Muscle of leg (tissue), 11 donors: ENCODE data around the gene MAB21L2. TPM values are rescaled to one million over a fixed set of nuclear protein-coding genes. Genes with fewer than 3 reads are reported as not detected.
"Not testable (repeated sequence)": the region's sequence is repeated elsewhere in the genome, so short reads cannot be mapped to it uniquely, and the experiment has no call there.

ENCODE experiments used
- DNase-seq: peaks from one replicate; pipeline ENCODE4 v3.0.0; 2013
- H3K27ac ChIP-seq: one replicate; pipeline ENCODE4 v1.5.1; 2013; ENCODE audit warnings: mild to moderate bottlenecking, low read length, control low read depth
- H3K27me3 ChIP-seq: one replicate; pipeline ENCODE4 v1.6.1; 2013; ENCODE audit warnings: low read length; ENCODE audit not compliant: control insufficient read depth, insufficient read depth
- H3K36me3 ChIP-seq: one replicate; pipeline ENCODE4 v1.6.1; 2013; ENCODE audit warnings: low read length; ENCODE audit not compliant: control insufficient read depth, insufficient read depth
- H3K4me1 ChIP-seq: one replicate; pipeline ENCODE4 v1.6.1; 2013; ENCODE audit warnings: low read length; ENCODE audit not compliant: control insufficient read depth, insufficient read depth
- H3K4me3 ChIP-seq: one replicate; pipeline ENCODE4 v1.5.1; 2013; ENCODE audit warnings: low read length, control low read depth
- H3K9me3 ChIP-seq: replicated peaks from 2 replicates; pipeline ENCODE4 v1.6.1; 2013; ENCODE audit warnings: low read depth, low read length; ENCODE audit not compliant: control insufficient read depth
- whole genome bisulfite sequencing: methylation state at CpG from one replicate; pipeline ENCODE4 v1.1.5; 2013; ENCODE audit warnings: missing lambda C conversion rate; ENCODE audit not compliant: insufficient coverage; 5-methylcytosine and 5-hydroxymethylcytosine counted together
- polyA plus RNA-seq, 8 donors: library from polyadenylated mRNA; unstranded; fragments of 120-200 nt; gene quantifications; one replicate each; pipeline versions ENCODE4 v1.2.1 to v1.2.3, GENCODE V29; 2013; ENCODE audit warnings: inconsistent platforms in 1 of 8, low replicate concordance in 1 of 8; ENCODE audit not compliant: insufficient read length in 8 of 8, insufficient read depth in 1 of 8
- total RNA-seq: library from RNA; stranded (reverse); fragments of 120-200 nt; gene quantifications from one replicate; pipeline ENCODE4 v1.2.4, GENCODE V29; 2013

The MAB21L2 gene
- total and polyA plus RNA-seq, 9 donors, result 0.11 to 4.8 (median 0.66) TPM

GRCh38 chr4:150557811-150558210 is 24.1 kb upstream of the MAB21L2 start:
- not testable (repeated sequence) for H3K27ac ChIP-seq, H3K9me3 ChIP-seq, H3K4me3 ChIP-seq, H3K27me3 ChIP-seq, H3K36me3 ChIP-seq, DNase-seq, H3K4me1 ChIP-seq
- WGBS, result no CpG with 5 or more reads among the region's 3 CpGs

GRCh38 chr4:150561143-150561737 is 20.7 kb upstream of the MAB21L2 start:
- no CpG with 5 or more reads among the region's 2 CpGs for WGBS
- Histone ChIP-seq H3K9me3 (no peaks in the 10 kb centered on the region), H3K27me3 (no peaks in the 10 kb centered on the region), H3K4me3 (no peak overlapping the region), H3K4me1 (no peaks in the 10 kb centered on the region), H3K36me3 (no peaks in the 10 kb centered on the region), H3K27ac (no peak overlapping the region)
- DNase-seq, result no peak

- no peaks in the 10 kb centered on the region for H3K36me3 ChIP-seq
- H3K27ac ChIP-seq, result no peak overlapping the region
- DNase-seq, result no peak
- no CpG with 5 or more reads among the region's 2 CpGs for WGBS
- H3K27me3 ChIP-seq, result no peaks in the 10 kb centered on the region
- no peaks in the 10 kb centered on the region for H3K9me3 ChIP-seq
- H3K4me1 ChIP-seq, result no peaks in the 10 kb centered on the region
- no peak overlapping the region for H3K4me3 ChIP-seq
These were observed 19.7 kb upstream of the MAB21L2 start for GRCh38 chr4:150562250-150562649.

GRCh38 chr4:150562751-150563150 is 19.2 kb upstream of the MAB21L2 start:
- no peaks in the 10 kb centered on the region for H3K4me1 ChIP-seq
- no peaks in the 10 kb centered on the region for H3K9me3 ChIP-seq
- H3K4me3 ChIP-seq, result no peak overlapping the region
- no peak overlapping the region for H3K27ac ChIP-seq
- no peaks in the 10 kb centered on the region for H3K36me3 ChIP-seq
- DNase-seq, result no peak
- no peaks in the 10 kb centered on the region for H3K27me3 ChIP-seq

- not testable (repeated sequence) for H3K4me1 ChIP-seq, H3K9me3 ChIP-seq, H3K36me3 ChIP-seq, H3K27ac ChIP-seq, H3K27me3 ChIP-seq, DNase-seq, H3K4me3 ChIP-seq
- no CpG with 5 or more reads among the region's 2 CpGs for WGBS
These were observed 17.0 kb upstream of the MAB21L2 start for GRCh38 chr4:150564967-150565366.

GRCh38 chr4:150567070-150567469 is 14.9 kb upstream of the MAB21L2 start:
- 100% methylated on average over 1 of the region's 3 CpGs for WGBS
- Histone ChIP-seq H3K9me3 (no peaks in the 10 kb centered on the region), H3K4me1 (no peaks in the 10 kb centered on the region), H3K27me3 (no peaks in the 10 kb centered on the region), H3K36me3 (no peaks in the 10 kb centered on the region), H3K4me3 (no peak overlapping the region), H3K27ac (no peak overlapping the region)
- DNase-seq, result no peak

GRCh38 chr4:150569384-150569987 is 12.5 kb upstream of the MAB21L2 start:
- Histone ChIP-seq H3K36me3 (no peaks in the 10 kb centered on the region), H3K27me3 (no peaks in the 10 kb centered on the region), H3K27ac (no peak overlapping the region), H3K4me1 (no peaks in the 10 kb centered on the region), H3K4me3 (no peak overlapping the region), H3K9me3 (no peaks in the 10 kb centered on the region)
- 67% methylated on average over 1 of the region's 5 CpGs for WGBS
- DNase-seq, result no peak

GRCh38 chr4:150569998-150570535 is 11.9 kb upstream of the MAB21L2 start:
- no peaks in the 10 kb centered on the region for H3K36me3 ChIP-seq
- no peaks in the 10 kb centered on the region for H3K9me3 ChIP-seq
- H3K27ac ChIP-seq, result no peak overlapping the region
- 33% methylated on average over 1 of the region's 4 CpGs for WGBS
- no peaks in the 10 kb centered on the region for H3K4me1 ChIP-seq
- H3K27me3 ChIP-seq, result no peaks in the 10 kb centered on the region
- DNase-seq, result no peak
- H3K4me3 ChIP-seq, result no peak overlapping the region

- H3K4me1 ChIP-seq, result no peaks in the 10 kb centered on the region
- H3K27ac ChIP-seq, result no peak overlapping the region
- no peak overlapping the region for H3K4me3 ChIP-seq
- no peaks in the 10 kb centered on the region for H3K27me3 ChIP-seq
- no CpG with 5 or more reads among the region's 1 CpG for WGBS
- no peaks in the 10 kb centered on the region for H3K36me3 ChIP-seq
- no peaks in the 10 kb centered on the region for H3K9me3 ChIP-seq
- no peak for DNase-seq
These were observed 11.1 kb upstream of the MAB21L2 start for GRCh38 chr4:150570862-150571261.

GRCh38 chr4:150572704-150573504 is 9.0 kb upstream of the MAB21L2 start:
- H3K9me3 ChIP-seq, result no peaks in the 10 kb centered on the region
- H3K27me3 ChIP-seq, result no peaks in the 10 kb centered on the region
- H3K36me3 ChIP-seq, result no peaks in the 10 kb centered on the region
- no peaks in the 10 kb centered on the region for H3K4me1 ChIP-seq
- DNase-seq, result no peak
- H3K27ac ChIP-seq, result no peak overlapping the region
- WGBS, result no CpG with 5 or more reads among the region's 5 CpGs
- H3K4me3 ChIP-seq, result no peak overlapping the region
